GM19324 (cell line): ENCODE data around the gene MBD5.

Source experiments
- ATAC-seq: cut with Tn5 transposase; IDR thresholded peaks from one replicate; pipeline ENCODE4 v1.9.1; 2021; ENCODE audit warnings: mild to moderate bottlenecking, moderate library complexity; ENCODE audit not compliant: unreplicated experiment, low FRiP score

The MBD5 gene

GRCh38 chr2:148509288-148509902 is 488.5 kb downstream of the MBD5 start:
- peak; percentile 100 for ATAC-seq

- no peak for ATAC-seq
Observed at GRCh38 chr2:148511883-148512282, 491.0 kb downstream of the MBD5 start.

- ATAC-seq, result no peak
Observed at GRCh38 chr2:148512501-148512900, 491.6 kb downstream of the MBD5 start.

DNA sequence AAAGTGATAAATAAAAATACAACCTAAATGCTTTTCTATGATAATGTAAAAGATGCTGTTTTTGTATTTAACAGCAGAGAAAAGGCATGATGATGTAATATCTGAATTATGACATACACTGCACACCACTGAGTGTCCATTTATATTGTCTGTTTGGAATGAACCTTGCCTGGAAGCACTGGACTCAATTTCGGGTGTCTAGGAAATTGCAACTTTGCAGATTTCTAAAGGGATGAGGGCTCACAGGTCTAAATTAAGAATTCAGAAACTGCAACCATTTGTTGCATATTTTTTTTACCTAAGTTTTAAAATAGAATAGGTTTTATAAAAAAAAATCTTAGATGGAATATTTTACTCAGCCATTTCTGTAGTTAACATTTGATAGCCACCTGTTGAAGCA is 492.5 kb downstream of the MBD5 start:
- ATAC-seq, result no peak

DNA sequence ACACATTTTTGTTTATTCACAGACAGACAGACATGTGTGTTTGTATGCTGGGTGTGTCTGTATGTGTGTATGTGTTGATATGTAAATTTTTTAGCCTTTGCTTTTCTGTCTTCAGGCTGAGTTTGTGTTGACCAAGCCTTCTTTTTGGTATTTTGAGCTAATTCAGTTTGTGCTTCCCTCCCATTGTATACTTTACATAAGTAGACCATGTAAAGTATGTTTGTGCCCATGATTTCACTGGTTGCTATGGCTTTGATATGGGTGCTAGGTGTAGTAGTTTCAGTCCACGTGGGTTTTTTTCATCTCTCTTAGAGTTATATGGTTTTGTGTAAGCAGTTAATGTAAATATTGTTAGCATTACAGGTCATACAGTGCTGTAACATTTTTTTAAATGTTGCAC is 494.2 kb downstream of the MBD5 start:
- no peak for ATAC-seq

DNA sequence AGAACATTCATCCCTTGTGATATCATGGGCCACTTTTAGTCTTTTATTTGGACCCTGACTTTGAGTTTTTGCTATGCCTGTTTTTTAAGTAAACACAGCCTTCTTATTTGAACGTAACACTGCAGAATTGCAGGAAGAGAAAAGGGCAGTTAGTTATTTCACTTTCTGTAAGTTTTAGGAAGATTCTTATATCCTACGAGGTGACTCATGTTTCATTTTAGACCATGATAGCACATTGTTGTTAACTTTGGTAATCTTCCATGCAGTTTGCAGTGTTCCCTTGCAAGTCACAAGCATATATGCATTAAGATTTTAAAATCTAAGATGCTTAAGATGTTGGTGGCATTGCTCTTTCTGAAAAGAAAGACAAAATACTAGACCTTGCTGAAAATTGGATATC is 495.1 kb downstream of the MBD5 start:
- ATAC-seq, result no peak

DNA sequence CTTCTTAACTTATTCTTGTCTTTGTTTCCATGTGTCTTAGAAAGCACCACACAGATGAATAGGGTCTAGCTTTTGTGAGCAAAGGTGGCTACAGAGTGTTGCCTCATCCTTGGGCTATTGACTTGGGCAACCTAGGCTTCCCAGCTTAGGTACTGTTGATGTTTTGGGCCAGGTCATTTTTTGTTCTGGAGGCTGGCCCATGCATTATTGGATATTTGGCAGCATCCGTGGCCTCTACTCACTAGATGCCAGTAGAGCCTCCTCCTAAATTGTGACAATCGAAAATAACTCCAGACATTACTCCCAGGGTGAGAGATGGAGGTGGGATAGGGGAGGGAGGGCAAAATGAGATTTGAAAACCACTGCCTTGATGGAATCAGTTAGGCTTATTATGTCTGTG is 496.4 kb downstream of the MBD5 start:
- ATAC-seq, result no peak

- ATAC-seq, result no peak
Observed at GRCh38 chr2:148517822-148518221, 496.9 kb downstream of the MBD5 start.

GRCh38 chr2:148519013-148519412 is 498.1 kb downstream of the MBD5 start:
- no peak for ATAC-seq

DNA sequence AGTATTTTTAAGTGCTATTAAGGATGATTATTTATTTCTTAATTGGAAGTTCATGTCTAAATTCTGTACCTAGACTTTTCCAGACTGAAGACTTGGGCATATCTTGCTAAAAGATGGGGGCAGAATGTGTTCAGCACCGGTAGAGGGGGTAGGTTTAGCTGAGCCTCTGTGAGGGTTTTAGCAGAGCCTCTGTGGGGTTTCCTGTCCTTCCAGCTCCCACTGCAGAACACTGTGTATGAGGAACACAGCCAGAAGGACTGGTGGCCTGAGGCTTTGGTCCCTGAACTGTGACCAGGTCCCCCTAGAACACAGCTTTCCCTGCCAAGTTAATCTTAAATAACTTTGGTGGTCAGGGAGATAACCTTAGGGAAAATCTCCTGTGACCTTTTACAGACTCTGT is 500.3 kb downstream of the MBD5 start:
- ATAC-seq, result no peak

- ATAC-seq, result no peak
Observed at GRCh38 chr2:148523315-148523714, 502.4 kb downstream of the MBD5 start.

DNA sequence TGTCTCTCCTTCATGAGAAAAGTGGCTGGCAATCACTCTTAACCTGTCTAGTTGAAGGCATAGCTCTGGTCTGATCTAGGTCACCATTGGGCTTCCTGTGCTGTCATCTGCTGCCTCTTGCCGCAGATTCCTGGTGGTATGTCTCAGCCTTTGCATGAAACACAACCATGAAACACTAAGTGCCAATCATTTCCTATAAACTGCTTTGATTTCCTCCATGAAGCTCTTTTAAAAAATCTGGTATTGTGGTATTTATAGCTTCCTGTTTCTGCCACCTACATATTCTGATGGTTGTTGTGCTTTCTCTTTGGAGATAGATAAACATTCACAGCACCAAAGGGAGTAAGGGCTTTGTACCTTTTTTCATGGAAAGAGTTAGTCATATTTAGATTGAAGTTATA is 503.6 kb downstream of the MBD5 start:
- no peak for ATAC-seq

DNA sequence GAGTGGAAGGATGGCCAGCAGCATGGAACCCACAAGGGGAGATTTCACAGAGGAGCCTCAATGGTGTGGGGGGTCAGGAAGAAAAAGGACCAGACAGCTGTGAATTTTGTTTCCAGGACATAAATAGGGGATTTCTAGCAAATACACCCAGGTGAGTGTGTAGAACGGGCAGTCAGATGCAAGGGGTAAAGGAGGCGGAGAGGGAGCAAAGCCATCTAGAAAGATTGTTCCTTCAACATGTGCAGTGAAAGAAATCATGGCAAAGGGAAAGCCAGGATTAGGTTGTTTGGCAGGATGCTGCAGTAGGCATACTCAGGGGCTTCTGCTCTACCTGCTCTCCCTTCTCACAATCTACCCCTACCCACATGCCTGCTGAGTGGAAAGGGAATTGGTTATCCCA is 504.2 kb downstream of the MBD5 start:
- no peak for ATAC-seq

- no peak for ATAC-seq
Observed at GRCh38 chr2:148526509-148527346, 505.8 kb downstream of the MBD5 start.

- no peak for ATAC-seq
Observed at GRCh38 chr2:148527488-148528340, 506.8 kb downstream of the MBD5 start.

DNA sequence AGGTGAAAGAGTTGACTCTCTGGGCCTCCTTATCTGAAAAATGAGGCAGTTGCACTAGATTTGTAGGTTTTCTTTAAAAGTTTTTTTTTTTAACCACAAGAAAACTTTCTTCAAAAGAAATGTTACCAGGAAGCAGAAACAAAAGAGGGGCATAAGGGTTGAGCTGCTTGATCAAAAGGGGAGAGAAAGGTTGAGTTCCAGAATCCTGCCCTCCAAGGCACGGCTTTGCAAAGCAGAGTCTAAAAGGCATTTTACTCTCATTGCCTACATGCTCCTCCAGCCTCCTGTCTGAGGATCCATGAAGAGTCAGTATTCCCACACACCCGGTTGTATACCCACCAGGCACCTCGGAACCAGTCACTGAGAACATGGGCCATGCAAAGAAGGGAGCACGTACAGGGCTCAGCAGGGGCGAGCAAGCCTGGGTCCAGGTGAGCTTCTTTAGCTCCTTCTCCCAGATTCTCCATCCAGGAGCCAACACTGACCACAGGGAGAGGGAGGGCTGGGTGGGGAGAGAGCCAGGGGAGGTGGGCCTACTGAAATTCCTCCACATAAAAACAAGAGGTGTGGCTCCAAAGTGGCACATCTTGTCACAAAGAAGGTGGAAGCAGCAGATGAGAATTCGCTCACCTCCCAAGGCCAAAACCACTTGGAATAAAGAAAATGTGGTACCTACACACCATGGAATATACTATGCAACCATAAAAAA is 507.6 kb downstream of the MBD5 start:
- ATAC-seq, result no peak

DNA sequence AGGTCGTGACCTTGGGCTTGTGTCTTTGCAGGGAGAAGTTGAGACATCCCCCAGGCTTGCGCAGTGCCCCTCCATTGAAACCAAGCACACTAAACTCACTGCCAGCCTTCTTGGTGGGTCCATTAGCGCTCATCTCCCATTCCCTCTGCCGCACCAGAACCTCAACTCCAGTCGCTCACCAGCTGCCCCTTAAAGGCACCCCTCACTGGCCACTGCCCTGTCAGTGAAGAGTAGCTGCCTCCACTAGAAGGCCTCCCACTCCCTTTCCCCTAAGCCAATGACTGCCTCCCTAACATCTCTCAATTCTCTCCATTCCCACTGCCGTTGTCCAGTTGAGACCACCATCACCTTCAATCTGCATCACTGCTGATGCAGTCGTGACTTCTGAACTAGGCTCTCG is 508.9 kb downstream of the MBD5 start:
- no peak for ATAC-seq

- ATAC-seq, result no peak
Observed at GRCh38 chr2:148530350-148530749, 509.5 kb downstream of the MBD5 start.

- no peak for ATAC-seq
Observed at GRCh38 chr2:148531235-148531634, 510.3 kb downstream of the MBD5 start.

DNA sequence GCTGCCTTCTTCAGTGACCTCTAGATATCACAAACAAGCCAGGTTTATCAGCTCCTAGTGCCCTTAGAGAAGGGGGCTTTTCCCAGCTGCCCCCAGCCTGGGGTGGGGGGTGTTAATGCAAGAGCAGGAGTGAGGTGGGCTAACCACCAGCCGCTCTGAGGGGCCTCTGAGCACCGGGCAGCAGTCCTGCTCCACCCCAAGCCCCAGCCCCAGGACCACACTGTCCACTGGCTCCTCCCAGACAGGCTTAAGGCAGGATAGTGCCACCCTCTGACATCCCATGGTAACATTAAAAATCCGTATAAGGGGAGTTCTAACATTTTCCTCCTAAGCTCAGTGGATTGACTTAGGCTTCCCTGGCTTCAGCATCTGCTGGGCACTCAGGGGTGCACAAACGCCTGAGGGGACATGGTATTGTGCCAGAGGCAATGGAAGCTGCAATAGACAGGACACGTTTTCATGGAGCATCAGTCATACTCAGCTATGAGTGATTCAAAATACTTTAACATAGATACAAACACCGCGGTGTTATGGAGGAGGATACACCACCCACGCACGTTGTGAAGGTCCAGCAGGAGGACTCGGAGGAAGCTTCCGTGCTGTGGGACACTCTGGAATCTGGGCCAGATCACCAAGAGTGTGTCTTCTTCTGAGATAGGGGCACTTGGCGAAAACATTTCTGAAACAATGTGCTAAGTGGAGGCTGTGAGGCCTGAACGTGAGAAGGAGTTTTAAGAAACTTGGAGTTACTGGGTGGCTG is 511.0 kb downstream of the MBD5 start:
- ATAC-seq, result no peak
